ENCODE results near the gene PRTN3.

DNA sequence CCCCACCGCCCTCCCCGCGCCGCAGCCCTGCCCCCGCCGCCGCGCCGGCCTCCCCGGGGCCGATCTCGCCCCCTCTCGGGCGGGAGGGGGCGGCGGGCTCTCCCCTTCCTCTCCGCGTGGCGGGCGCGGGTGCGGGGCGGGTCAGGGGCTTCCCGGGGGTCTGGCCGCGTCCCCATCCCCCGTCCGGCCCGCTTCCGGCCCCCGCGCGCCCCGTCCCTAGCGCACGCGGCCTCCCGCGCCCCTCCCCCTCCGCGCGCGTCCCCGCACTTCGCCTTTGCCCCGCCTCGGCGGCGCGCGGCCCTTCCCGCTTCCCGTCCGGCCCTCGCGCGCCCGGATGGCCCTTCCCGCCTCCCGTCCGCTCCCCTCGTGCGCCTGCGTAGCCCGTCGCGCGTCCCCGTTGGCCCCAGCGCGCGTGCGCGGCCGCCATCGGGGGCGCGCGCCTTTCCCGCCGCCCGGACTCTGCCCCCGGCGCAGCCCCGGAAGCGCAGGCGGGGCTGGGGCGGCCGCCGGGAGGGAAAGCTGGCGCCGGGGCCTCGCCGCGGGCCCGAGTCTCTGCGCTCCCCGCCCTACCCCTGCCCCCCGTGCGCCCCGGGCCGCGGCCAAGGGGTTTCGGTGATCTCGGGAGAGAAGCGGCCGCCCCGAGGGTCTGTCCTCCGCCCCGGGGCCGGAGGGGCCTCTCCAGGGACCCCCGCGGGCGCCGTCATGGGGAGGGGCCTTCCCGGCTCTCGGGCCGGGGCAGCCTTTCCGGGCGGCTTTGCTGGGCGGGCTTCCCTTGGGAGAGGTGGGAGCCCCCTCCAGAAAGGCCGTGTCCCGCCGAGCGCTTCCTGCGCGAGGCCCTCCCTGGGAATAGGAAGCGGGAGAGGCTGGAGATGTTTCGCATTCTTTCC is 43.0 kb upstream of the PRTN3 start:
- TF ChIP-seq, protein P1, sequence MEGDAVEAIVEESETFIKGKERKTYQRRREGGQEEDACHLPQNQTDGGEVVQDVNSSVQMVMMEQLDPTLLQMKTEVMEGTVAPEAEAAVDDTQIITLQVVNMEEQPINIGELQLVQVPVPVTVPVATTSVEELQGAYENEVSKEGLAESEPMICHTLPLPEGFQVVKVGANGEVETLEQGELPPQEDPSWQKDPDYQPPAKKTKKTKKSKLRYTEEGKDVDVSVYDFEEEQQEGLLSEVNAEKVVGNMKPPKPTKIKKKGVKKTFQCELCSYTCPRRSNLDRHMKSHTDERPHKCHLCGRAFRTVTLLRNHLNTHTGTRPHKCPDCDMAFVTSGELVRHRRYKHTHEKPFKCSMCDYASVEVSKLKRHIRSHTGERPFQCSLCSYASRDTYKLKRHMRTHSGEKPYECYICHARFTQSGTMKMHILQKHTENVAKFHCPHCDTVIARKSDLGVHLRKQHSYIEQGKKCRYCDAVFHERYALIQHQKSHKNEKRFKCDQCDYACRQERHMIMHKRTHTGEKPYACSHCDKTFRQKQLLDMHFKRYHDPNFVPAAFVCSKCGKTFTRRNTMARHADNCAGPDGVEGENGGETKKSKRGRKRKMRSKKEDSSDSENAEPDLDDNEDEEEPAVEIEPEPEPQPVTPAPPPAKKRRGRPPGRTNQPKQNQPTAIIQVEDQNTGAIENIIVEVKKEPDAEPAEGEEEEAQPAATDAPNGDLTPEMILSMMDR (conservative IDR thresholded peaks at IDR 0.05; ENCODE audit: low read length), result no peak
- TF ChIP-seq EZH2phosphoT487 (IDR thresholded peaks at IDR 0.05; ENCODE audit: borderline replicate concordance), result no peak

All from Loucy (cell line).